ENCODE measurements around the gene TTR. TPM values are rescaled to one million over a fixed set of nuclear protein-coding genes. Genes with fewer than 3 reads are reported as not detected.

TTR gene
- total and polyA plus RNA-seq, 12 donors = 0.25 to 1.6 (median 0.82) TPM; not detected in 6

- intact Hi-C loops (cut with DNase I) = loop anchor here (5.0 to 10.0 kb wide), 3 partner anchors 165 to 267 kb away; no protein-coding TSS in a partner anchor
- no peak overlapping the region for H3K27ac ChIP-seq
Measured at GRCh38 chr18:31557446-31557845, 34.2 kb upstream of the TTR start.

GRCh38 chr18:31558567-31558966, 33.1 kb upstream of the TTR start:
- peaks cover 0 to 11% of the 10 kb centered on the region in 2 donors for H3K4me1 ChIP-seq (replicated peaks in 1 of 2)
- DNase-seq = no peak
- WGBS, 4 donors = 78 to 97% (median 87%) methylated on average over 9 of the region's 9 CpGs
- no peaks in the 10 kb centered on the region for H3K9me3 ChIP-seq (replicated peaks in 1 of 3)
- H3K27ac ChIP-seq = no peak overlapping the region
- H3K4me3 ChIP-seq = no peak overlapping the region
- no peaks in the 10 kb centered on the region for H3K36me3 ChIP-seq (replicated peaks in 1 of 2)
- intact Hi-C loops (cut with DNase I) = loop anchor here (5.0 to 10.0 kb wide), 3 partner anchors 164 to 266 kb away; no protein-coding TSS in a partner anchor
- TF ChIP-seq POLR2A (IDR thresholded peaks at IDR 0.05) = no peak
- TF ChIP-seq CTCF (IDR thresholded peaks at IDR 0.05) = no peak
- no peaks in the 10 kb centered on the region for H3K27me3 ChIP-seq

More at GRCh38 chr18:31557446-31557845, 34.2 kb upstream of the TTR start:
- H3K9me3 ChIP-seq (replicated peaks in 1 of 3) = no peaks in the 10 kb centered on the region
- H3K4me3 ChIP-seq = no peak overlapping the region
- no peak for TF ChIP-seq CTCF (IDR thresholded peaks at IDR 0.05)
- no peak for TF ChIP-seq POLR2A (IDR thresholded peaks at IDR 0.05)
- DNase-seq = no peak
- peaks cover 0 to 7% of the 10 kb centered on the region in 2 donors for H3K4me1 ChIP-seq (replicated peaks in 1 of 2)
- 96 to 97% (median 96%) methylated on average over 3 of the region's 3 CpGs for WGBS, 4 donors
- H3K27me3 ChIP-seq = no peaks in the 10 kb centered on the region
- no peaks in the 10 kb centered on the region for H3K36me3 ChIP-seq (replicated peaks in 1 of 2)

- H3K4me3 ChIP-seq = no peak overlapping the region
- intact Hi-C loops (cut with DNase I) = no loop called here
- peak in 6 of 7 donors; percentile 49 to 66 (median 62) for DNase-seq
- no peak for TF ChIP-seq CTCF (IDR thresholded peaks at IDR 0.05)
- no peak for TF ChIP-seq POLR2A (IDR thresholded peaks at IDR 0.05)
- H3K9me3 ChIP-seq (replicated peaks in 1 of 3) = no peaks in the 10 kb centered on the region
- no peaks in the 10 kb centered on the region for H3K27me3 ChIP-seq
- H3K4me1 ChIP-seq (replicated peaks in 1 of 2) = peaks cover 0 to 8% of the 10 kb centered on the region in 2 donors
- H3K27ac ChIP-seq = peak overlapping the region in 2 of 5 donors; percentile 62 to 72
- WGBS, 4 donors = 26 to 39% (median 32%) methylated on average over 4 of the region's 4 CpGs
- H3K36me3 ChIP-seq (replicated peaks in 1 of 2) = no peaks in the 10 kb centered on the region
Measured at GRCh38 chr18:31562726-31563125, 29.0 kb upstream of the TTR start.

- peak overlapping the region in 1 of 5 donors; percentile 62 for H3K27ac ChIP-seq
- no peak for DNase-seq
- H3K4me3 ChIP-seq = no peak overlapping the region
- TF ChIP-seq POLR2A (IDR thresholded peaks at IDR 0.05) = no peak
- TF ChIP-seq CTCF (IDR thresholded peaks at IDR 0.05) = peak in 2 of 6 experiments; percentile 9 to 34
- 0 to 25% (median 6%) methylated on average over 1 of the region's 1 CpG for WGBS, 4 donors
- no peaks in the 10 kb centered on the region for H3K27me3 ChIP-seq
- H3K4me1 ChIP-seq (replicated peaks in 1 of 2) = peaks cover 0 to 8% of the 10 kb centered on the region in 2 donors
- intact Hi-C loops (cut with DNase I) = no loop called here
- H3K9me3 ChIP-seq (replicated peaks in 1 of 3) = no peaks in the 10 kb centered on the region
- no peaks in the 10 kb centered on the region for H3K36me3 ChIP-seq (replicated peaks in 1 of 2)
Measured at GRCh38 chr18:31563778-31564177, 27.9 kb upstream of the TTR start.

Measured in adrenal gland (tissue), 12 donors.